SKM-1 (cell line): ENCODE data around the gene TRIM3.

Experiments
- DNase-seq: peaks from one replicate; lab custom pipeline; 2025; ENCODE audit not compliant: unreplicated experiment; lab: John Stamatoyannopoulos, UW

Gene TRIM3

DNA sequence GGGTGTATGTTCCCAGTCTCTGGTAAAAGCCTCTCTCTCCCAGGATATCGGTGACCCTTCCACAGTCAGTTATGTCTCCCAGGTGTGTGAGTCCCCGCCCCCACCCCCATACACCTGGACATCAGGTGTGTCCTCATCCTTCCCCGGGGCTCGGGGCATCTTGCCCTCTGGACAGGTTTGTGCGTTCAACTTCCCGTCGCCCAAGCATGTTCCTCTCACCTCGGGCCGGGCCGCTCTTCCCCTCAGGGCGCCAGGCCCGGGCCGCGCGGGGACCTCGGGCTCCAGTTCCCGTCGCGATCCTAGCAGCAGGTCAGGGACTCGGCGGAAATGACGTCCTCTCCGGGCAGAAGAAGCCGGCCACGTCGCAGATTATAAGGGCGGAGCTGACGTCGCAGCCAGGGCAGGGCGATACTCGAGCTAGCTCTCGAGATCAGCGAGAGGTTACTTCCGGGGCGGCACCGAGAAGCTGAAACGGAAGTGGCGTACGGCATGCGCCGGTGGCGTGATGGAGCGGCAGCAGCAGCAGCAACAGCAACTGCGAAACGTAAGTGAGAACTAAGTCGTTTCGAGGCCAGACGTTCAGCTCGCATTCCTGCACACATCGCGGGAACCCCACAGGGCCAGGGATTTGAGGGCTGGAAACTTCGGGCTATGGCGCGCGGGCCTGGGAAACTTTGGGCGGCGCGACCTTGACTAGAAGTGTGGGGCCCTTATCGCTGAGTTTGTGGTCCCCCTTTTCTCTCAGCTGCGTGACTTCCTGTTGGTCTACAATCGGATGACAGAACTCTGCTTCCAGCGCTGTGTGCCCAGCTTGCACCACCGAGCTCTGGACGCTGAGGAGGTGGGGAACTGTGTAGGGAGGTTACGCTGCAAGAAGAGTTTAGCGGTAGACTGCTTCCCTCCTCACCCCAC is 7.5 kb upstream of the TRIM3 start, which contains the start of the genes ARFIP2 and TIMM10B:
Gene ARFIP2, minus strand, starts transcription at position 320 of the 912 bp plus-strand sequence. CDS start 910 bp downstream, outside the sequence.
Gene TIMM10B, plus strand, starts transcription at position 490 of the 912 bp plus-strand sequence. Its CDS starts 16 bp downstream, at position 506.
- peak; percentile 96 for DNase-seq

DNA sequence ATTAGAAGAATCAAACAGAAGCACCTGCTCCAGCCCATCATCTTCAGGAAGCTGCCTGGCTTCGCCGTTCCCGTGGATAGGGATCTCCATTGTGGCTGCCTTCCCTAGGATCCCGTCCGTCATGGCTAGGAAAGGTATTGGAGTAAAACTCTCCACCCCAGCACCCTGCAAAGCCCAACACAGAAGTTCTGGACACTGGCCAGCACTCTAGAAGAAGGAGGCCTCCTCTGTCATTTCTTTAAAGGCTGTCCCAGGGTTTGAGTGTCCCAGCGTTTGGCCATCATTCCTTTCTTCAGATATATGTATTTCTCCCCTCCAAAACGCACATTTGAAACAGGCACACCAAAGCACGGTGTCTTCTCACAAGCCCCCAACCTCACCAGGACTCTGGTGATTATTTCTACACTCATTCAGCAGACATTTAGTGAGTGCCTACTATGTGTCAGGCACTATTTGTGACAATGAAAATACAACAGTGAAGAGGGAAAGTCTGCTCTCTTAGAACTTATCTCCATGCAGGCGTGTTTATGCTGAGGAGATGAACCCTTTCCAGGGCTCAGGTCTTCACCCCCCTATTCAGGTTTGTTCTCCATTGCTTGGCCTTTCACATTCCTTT is 6.7 kb upstream of the TRIM3 start:
- no peak for DNase-seq

DNA sequence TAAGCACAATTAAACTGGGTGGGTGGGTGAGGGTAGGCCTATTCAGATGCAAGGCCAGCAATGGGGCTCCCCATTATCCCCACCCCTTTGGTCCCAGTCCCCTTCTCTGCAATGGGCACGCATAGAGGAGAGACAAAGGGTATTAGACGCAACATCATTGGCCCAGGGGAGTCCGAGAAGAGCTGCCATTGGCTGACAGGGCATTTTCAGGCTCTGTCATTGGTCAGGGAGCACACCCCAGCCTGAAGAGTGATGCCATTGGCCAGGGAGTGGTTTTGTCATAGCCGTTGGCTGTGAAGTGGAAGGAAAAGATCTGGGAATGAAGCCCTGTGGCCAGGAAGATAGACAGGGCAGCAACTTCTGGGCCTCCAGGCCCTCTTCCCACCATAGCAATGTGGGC is 2.8 kb upstream of the TRIM3 start:
- DNase-seq: no peak

DNA sequence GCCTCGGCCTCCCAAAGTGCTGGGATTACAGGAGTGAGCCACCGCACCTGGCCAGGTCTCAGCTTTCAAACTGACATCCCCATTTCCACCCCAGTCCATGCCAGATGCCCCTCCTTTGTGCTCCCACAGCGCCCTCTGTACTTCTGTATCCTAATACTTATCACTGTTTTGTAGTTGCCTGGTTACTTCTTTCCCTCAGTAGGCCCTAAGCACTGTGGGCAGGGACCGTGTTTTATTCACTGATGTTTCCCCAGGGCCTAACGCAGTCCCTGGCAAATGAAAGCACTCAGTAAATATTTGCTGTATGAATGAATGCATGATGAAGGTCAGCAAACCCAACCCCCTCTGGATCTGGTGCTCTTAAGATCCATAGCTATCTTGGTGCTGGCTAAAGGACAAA is 2.2 kb upstream of the TRIM3 start:
- no peak for DNase-seq

DNA sequence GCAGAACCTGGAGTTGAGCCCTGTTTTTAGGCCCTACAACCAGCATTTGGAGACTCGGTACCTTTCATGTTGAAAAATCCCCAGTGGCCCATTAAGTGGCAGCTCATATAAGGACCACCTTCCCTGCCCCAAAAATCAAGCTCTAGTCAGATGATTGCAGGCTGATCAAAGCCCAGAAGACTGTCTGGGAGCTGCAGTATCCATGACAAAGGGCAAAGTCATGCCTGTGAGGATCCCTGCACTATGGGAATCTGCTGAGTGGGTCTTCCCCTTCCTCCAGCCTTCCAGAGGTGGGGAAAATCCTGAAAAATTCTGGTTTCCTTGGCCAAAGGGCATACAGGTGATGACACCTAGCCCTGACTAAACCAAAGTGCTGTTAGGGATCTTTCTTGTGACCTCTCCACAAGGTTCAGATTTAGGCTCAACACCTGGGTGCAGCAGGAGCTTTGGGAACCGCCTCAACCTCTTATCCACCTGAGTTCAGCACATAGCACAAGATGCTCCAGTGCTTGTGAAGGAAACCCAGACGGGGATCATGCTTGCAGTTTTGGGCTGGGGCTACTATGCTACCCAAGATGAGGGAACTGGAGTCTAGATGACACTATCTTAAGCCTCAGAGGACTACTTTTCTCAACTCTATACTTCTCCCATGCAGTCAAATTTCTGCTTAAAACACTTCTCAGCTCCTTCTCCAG is 1.2 kb upstream of the TRIM3 start:
- no peak for DNase-seq

DNA sequence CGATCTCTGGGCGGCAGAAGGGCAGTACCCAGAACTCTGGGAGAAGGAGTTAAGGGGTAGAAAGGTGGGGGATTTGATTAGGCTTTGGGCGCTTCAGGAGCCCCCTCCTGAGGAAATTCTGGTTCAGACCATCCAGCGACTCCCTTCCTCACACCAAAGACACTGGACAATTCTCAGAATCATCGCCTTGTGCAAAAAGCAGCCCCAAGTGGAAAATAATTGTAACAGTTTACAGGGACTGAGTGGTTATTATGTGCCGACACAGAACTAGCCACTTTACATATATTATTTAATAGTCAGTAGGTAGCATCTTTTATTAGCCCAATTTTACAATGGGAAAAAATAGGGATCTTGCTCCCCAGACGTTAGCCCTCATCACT is 662 bp upstream of the TRIM3 start:
- no peak for DNase-seq

DNA sequence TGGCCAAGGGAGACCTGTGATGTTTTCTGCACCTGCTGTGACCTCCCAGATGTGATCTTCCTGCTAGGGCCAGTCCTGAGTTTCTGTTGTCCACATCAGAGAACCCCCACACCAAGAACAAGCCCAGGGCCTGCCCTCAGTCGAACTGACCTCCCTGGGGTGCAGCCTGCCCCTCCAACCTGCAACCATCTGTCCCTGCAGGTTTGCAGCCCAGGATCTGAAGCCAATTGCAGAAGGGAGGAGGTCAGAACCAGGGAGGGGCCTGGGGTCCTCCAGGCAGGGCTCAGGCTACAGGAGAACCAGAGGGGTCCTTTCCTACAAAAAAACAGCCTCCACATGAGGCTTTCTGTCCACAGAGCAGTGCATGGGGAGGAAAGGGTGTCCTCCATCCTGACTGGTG is 807 bp downstream of the TRIM3 start:
- no peak for DNase-seq

DNA sequence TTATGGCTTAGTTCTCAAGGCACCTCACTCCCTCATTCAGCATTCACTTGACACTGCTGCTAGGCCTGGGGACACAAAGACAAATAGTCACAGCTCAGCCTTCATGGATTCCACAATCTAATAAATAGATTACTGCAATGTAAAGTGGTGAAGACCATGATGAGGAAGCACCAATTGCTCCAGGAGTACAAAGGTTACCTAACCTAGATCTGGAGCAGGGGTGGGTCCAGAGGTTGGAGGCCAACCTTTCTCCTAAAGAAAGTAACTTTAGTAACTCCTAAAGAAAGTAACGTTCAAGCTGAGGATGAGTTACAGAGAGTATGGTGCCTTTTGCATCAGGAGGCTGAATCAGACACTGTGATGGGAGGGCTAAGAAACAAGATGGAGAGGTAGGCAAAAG is 4.1 kb downstream of the TRIM3 start:
- DNase-seq: no peak

DNA sequence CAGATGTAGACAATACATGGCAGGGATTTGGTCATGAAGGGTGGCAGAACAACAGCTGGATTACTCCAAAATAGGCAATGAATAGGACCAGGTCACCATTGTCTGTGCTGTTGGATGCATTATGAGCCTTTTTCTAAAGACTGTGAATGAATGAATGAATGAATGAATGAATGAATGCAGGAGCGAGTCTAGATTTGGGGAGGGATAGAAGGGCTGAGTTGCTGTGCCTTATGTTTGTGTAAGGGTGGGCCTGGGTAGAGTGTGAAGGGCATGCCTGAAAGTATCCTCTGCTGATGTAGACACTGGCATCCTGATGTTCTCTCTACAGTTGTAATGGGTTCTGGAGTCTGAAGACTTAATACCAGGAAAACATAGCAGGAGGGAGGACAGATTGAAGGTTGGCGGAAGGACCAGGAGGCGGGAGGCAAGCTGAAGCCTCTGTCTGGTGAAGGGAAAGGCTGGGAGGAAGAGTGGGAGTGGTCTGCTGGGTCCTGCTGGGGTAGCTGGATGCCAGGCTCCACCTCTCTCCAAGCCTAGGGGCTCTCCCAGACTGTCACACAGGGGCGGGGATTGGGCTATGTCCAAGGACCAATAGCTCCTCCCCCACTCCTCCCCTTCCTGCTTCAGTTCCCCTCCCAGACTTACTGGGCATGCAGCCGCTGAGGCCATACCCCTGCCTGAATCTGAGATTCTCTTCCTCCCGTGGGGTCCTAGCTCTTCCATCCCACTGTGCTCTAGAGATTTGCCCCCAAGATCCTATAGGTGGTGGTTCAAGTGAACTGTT is 4.8 kb downstream of the TRIM3 start:
- no peak for DNase-seq

DNA sequence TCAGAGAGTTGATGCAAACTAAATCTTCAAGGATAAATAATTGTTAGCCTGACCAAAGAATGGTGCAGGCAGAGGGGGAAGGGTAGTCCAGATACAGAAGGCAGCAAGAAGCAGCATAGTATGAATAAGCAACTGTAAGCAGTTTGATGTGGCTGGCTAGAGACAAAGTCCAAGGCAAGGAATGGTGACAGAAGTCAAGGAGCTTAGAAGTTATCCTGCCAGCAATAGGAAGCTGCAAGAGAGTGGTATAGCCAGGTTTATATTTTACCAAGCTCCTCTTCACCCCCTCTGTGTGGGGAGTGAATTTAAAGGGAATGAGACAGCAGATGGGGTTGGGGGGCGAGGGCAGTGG is 14.7 kb downstream of the TRIM3 start:
- no peak for DNase-seq

DNA sequence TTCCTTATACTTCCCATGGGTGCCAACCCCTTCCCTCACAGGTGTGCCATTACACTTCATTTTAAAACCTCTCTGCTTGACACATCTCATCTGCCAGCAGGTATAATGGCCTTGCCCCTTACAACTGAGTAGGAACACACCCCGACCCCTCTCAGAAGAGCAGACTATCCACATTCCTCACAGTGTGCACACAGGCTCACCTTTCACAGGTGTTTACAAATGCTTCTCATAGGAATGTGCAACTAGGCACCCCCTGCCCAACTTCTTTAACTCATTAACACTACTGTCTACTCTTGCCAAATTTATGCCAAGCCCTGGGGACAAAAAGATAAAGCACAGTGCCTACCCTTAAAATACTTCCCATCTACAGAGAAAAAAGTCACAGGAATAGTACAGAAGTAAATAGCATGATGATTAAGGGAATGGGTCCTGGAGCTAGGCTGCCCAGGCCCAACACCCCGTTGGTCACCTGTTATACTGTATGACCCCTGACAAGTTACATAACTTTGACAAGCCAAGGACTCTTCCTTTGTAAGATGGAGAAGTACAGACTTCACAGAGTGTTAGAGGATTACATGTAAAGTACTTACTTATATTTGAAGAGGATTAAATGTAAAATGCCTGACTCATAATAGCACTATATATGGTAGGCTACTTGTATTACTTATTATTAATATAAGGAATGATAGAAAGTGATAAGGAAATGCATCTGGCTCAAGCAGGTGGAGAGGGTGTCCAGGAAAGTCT is 15.2 kb downstream of the TRIM3 start:
- DNase-seq: no peak

DNA sequence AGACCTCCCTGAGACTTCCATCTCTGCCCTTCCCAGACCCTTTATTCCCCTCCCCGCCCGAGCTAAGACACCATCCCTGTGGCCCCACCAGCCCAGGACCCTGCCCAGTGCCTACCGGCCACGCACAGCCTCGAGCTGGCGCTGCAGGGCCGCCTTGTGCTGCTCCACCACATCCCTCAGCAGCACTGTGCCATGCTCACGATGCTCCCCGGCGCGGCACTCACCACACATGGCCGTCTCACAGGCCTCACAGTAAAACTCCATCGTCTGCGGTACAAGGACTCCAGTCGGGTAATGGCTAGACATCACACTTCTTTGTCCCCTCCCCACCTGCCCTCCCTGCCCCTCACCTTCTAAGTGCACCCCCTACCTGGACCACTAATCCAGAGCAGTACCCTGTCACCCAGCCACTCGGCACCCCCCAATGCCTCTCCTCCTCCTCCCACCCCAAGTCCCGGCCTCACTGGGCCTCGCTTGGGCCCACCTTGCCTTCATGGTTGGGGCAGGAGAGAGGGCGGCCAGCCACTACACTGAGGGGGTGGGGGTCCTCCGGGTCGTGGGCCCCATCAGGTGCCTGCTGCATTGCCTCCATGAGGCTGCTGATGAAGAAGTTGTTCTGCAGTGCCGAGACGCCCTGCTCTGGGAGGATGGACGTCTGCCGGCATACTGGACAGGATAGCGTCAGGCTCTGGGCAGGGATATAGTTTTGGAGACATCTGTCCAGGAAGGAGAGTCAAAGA is 16.0 kb downstream of the TRIM3 start:
- DNase-seq: no peak

DNA sequence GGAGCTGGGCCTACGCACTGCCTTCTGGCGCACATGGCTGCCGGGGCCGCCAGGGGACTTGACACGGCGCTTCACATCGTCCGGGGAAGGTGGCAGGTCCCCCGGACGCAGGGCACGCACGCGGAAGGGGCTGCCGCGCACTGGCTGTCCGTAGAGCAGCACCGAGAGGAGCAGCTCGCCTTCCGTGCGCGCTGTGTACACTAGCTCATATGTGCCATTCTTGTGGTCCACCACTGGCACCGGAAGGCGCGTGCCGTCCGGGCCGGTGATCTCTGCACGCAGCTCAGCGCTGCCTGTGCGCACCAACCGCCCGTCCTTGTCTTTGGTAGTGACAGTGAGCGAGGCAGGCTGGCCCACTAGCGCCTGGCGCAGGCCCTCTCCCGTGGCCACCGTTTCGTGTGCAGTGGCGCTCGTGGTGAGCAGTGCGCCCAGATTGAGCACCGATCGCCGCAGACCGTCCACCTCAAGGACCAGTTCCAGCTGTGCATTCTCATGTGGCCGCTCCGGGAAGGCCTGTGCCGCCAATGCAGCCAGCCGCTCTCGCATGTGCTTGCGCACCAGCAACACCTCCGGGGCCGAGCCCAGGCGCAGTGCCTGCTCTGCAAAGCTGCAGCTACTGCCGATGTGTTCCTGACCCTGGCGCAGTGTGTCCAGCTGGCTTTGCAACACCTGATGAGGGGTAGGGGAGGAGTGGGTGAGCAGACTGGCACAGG is 17.2 kb downstream of the TRIM3 start:
- no peak for DNase-seq

DNA sequence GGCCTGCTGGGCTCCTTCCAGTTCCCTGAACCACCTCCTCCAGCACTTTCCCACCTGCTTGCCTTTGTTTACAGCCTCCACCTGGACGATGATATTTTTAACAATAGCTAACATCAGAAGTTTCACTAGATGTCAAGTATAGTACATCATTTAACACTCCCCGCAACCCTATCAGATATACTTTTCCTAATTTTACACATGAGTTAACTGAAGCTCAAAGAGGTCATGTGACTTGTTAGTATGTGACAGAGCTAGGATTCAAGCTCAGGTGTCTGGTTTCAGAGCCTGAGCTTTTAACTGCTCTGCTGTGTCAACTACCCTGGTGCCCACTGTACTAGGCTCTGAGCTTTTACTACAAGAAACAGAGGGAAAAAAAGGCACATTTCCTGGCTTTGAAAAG is 18.7 kb downstream of the TRIM3 start:
- DNase-seq: no peak

DNA sequence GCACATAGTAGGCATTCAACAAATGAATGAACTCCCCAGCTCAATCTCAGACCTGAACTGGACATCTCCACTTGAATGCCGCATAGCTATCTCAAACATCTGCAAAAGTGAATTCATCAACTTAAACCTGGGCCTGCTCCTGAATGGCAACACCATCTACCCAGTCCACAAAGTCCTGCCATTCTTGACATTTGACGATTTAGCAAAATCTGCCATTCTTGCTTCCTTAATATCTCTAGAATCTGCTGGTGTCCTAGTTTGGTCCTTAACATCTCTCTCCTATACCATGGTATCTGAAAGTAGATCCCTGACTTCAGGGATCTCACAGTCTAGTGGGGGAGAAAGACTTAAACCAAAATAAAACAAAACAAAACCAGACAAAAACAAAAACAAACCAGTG is 20.6 kb downstream of the TRIM3 start:
- no peak for DNase-seq

DNA sequence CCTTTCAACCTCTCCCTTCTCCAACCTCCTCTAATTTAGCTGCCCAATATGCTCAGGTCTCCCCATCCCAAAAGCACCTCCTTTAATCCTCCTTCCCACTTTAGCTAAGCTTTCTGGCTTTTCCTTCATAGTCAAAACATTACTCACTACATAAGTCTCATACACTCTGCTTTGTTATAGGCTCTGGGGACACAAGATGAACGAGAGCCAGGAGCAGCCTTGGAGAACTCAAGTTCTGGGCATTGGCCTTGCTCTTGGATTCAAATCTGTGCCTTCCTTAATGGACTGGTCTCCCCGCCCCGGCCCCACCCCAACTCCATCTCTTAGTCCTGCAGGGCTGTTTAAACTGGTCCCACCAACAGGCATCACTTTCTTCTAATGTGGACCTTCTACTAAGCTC is 21.5 kb downstream of the TRIM3 start:
- no peak for DNase-seq

DNA sequence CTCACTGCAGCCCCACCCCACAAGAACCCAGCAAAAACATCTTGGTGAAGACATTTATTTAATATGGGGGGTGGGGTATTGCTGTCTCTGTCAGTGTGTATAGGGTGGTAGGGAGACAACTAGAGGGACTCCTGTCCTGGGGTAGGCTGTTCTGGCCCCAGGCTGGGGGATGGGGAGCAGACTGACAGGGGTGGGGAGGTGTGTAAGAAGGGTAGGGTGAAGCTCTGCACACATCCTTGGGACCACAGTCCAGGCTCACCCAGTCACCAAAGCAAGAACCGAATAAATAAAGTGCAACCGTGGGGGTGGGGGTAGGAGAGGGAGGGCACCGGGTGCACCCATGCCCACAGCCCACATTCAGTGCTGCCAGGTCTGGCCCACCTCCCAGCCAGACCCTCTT is 25.2 kb downstream of the TRIM3 start:
- no peak for DNase-seq

DNA sequence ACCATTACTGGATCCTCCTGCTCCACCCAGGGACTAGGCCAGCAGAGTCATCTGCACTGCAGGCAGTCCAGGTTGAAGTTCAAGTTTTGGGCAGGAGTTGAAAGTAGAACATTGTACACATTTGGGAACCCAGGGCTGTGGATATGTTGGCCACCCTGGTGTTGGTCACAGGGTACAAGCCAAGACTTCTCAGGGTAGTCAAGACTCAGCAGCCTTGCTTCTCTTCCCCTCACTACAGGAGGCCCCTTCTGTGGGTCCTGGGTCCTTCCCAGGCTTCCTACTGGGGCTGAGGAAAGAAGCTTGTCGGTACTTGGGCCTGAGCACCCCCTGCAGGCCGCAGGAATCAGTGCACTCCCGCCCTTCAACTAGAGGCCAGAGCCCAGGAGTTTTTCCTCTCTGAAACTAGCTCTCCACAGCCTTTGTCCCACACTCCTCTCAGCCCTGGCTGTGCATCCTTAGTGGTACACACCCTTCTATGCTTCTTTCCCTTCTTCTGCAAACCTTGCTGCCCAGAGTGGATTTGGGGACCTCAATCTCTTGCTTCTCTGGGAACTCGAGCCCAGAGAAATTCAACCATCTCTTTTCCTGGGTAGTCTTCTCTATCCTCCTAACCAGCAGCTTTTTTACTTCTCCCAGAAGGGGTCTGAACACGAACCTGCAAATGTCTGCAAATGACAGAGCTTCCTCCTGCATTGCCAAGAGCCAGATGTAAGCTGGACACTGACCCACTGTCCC is 30.3 kb downstream of the TRIM3 start:
- peak; percentile 52 for DNase-seq
